SK-N-SH (cell line): ENCODE data around the gene DNAL4. TPM values are rescaled to one million over a fixed set of nuclear protein-coding genes. Genes with fewer than 3 reads are reported as not detected.

Experiments used
- CTCF ChIA-PET: fragments of 300-600, 350-600 bp; formaldehyde crosslinking; extraction: SDS; loops from one replicate; lab custom pipeline; 2021; lab: Yijun Ruan, JAX
- POLR2A ChIA-PET: fragments of 350-600 bp; sonication (Branson Sonifier 250); formaldehyde crosslinking; extraction: SDS; loops from one replicate; lab custom pipeline; 2020; ENCODE audit warnings: antibody characterized with exemption, inconsistent platforms; lab: Yijun Ruan, JAX
- DNase-seq: peaks from one replicate; pipeline ENCODE4 v3.0.0; 2012
- H2AFZ ChIP-seq: fragments of 200-600 bp; sonication (generic); 2 replicates; pipeline ENCODE4 v1.8.1; 2016; ENCODE audit warnings: antibody characterized with exemption, mild to moderate bottlenecking, low read depth
- H3F3A ChIP-seq: fragments of 200-600 bp; sonication (generic); replicated peaks from 2 replicates; pipeline ENCODE3; 2016; ENCODE audit warnings: antibody characterized with exemption, mild to moderate bottlenecking; ENCODE audit not compliant: insufficient read depth
- H3K27ac ChIP-seq, 2 experiments: fragments of 200-500 bp in 1 of 2; fragments of 200-600 bp in 1 of 2; sonication (Bioruptor generic) in 1 of 2; sonication (generic), shearing (Covaris generic) in 1 of 2; 2 replicates each; pipeline versions ENCODE4 v1.5.1 to v1.6.1; 2014 to 2016; ENCODE audit warnings: low read depth in 2 of 2, inconsistent platforms in 1 of 2, low read length in 1 of 2, mild to moderate bottlenecking in 1 of 2, mixed read lengths in 1 of 2
- H3K27me3 ChIP-seq: fragments of 200-600 bp; sonication (generic), shearing (Covaris generic); 2 replicates; pipeline ENCODE4 v1.6.1; 2016; ENCODE audit warnings: mixed run types; ENCODE audit not compliant: insufficient read depth
- H3K36me3 ChIP-seq, 2 experiments: fragments of 200-500 bp in 1 of 2; fragments of 200-600 bp in 1 of 2; sonication (Bioruptor generic) in 1 of 2; sonication (generic) in 1 of 2; replicated peaks in 1 of 2; 2 replicates each; pipeline versions ENCODE3 to v1.5.1; 2014 to 2016; ENCODE audit warnings: low read length in 1 of 2, mild to moderate bottlenecking in 1 of 2; ENCODE audit not compliant: insufficient read depth in 2 of 2, control insufficient read depth in 1 of 2
- H3K4me1 ChIP-seq, 2 experiments: fragments of 200-500 bp in 1 of 2; fragments of 200-600 bp in 1 of 2; sonication (Bioruptor generic) in 1 of 2; sonication (generic), shearing (Covaris generic) in 1 of 2; 2 replicates each; pipeline versions ENCODE4 v1.5.1 to v1.6.1; 2014 to 2016; ENCODE audit warnings: low read depth in 1 of 2, low read length in 1 of 2, mixed run types in 1 of 2; ENCODE audit not compliant: insufficient read depth in 2 of 2, control insufficient read depth in 1 of 2
- H3K4me2 ChIP-seq: fragments of 200-600 bp; sonication (generic), shearing (Covaris generic); 2 replicates; pipeline ENCODE4 v1.6.1; 2017; ENCODE audit warnings: mixed run types
- H3K4me3 ChIP-seq, 2 experiments: fragments of 200-500 bp in 1 of 2; fragments of 200-600 bp in 1 of 2; sonication (Bioruptor generic) in 1 of 2; sonication (generic), shearing (Covaris generic) in 1 of 2; 2 replicates each; pipeline versions ENCODE4 v1.5.1 to v1.8.1; 2014 to 2016; ENCODE audit warnings: low read depth in 2 of 2, inconsistent platforms in 1 of 2, low read length in 1 of 2, mild to moderate bottlenecking in 1 of 2, mixed read lengths in 1 of 2, moderate library complexity in 1 of 2
- H3K79me2 ChIP-seq: fragments of 200-600 bp; sonication (generic); 2 replicates; pipeline ENCODE4 v1.8.1; 2017; ENCODE audit warnings: mild to moderate bottlenecking; ENCODE audit not compliant: insufficient read depth
- H3K9ac ChIP-seq: fragments of 200-600 bp; sonication (generic); 2 replicates; pipeline ENCODE4 v1.6.1; 2017; ENCODE audit warnings: mixed run types
- H3K9me2 ChIP-seq: fragments of 200-600 bp; sonication (generic); 2 replicates; pipeline ENCODE4 v1.6.1; 2017; ENCODE audit warnings: mixed run types
- H3K9me3 ChIP-seq: fragments of 200-600 bp; sonication (generic); 2 replicates; pipeline ENCODE4 v1.6.1; 2017; ENCODE audit warnings: mixed run types, mild to moderate bottlenecking, moderate library complexity
- H4K20me1 ChIP-seq: fragments of 200-600 bp; sonication (generic); 2 replicates; pipeline ENCODE4 v1.6.1; 2017; ENCODE audit warnings: mild to moderate bottlenecking, mixed run types; ENCODE audit not compliant: insufficient read depth
- CHD2 ChIP-seq: fragments of 150-350 bp; IDR thresholded peaks from 2 replicates; pipeline ENCODE4 v1.6.1; 2018; ENCODE audit warnings: low read length; ENCODE audit not compliant: partially characterized antibody
- ELF1 ChIP-seq: IDR thresholded peaks from 2 replicates; pipeline ENCODE4 v1.4.0; 2012
- EZH2phosphoT487 ChIP-seq: fragments of 200-600 bp; sonication (generic); IDR thresholded peaks from 2 replicates; pipeline ENCODE4 v1.6.1; 2017; ENCODE audit warnings: low read depth, mixed run types, mild to moderate bottlenecking, antibody characterized with exemption, moderate library complexity, borderline replicate concordance
- GABPA ChIP-seq: IDR thresholded peaks from 2 replicates; pipeline ENCODE4 v1.4.0; 2012; ENCODE audit warnings: low read depth, mild to moderate bottlenecking
- GATA2 ChIP-seq: sonication (generic); formaldehyde crosslinking; IDR thresholded peaks from 2 replicates; pipeline ENCODE4 v1.5.0; 2020; ENCODE audit warnings: mild to moderate bottlenecking, missing genetic modification reagents
- JUND ChIP-seq: IDR thresholded peaks from 2 replicates; pipeline ENCODE4 v1.4.0; 2012
- MXI1 ChIP-seq: IDR thresholded peaks from 2 replicates; pipeline ENCODE4 v1.6.1; 2012; ENCODE audit warnings: mild to moderate bottlenecking, low read depth, low read length, improper control_type of control experiment
- NFIC ChIP-seq: IDR thresholded peaks from 2 replicates; pipeline ENCODE4 v1.4.0; 2012; ENCODE audit warnings: borderline replicate concordance
- NRF1 ChIP-seq: IDR thresholded peaks from 2 replicates; pipeline ENCODE4 v1.6.1; 2012; ENCODE audit warnings: low read depth, mild to moderate bottlenecking, low read length
- RAD21 ChIP-seq: IDR thresholded peaks from 2 replicates; pipeline ENCODE4 v1.6.1; 2012; ENCODE audit warnings: mild to moderate bottlenecking, low read length
- RXRA ChIP-seq: IDR thresholded peaks from 2 replicates; pipeline ENCODE4 v1.4.0; 2012; ENCODE audit warnings: low read depth, mild to moderate bottlenecking, borderline replicate concordance
- SIN3A ChIP-seq: IDR thresholded peaks from 2 replicates; pipeline ENCODE4 v1.6.1; 2012; ENCODE audit warnings: low read depth, mild to moderate bottlenecking, low read length, moderate library complexity, borderline replicate concordance
- SMC3 ChIP-seq: IDR thresholded peaks from 2 replicates; pipeline ENCODE4 v1.6.1; 2012; ENCODE audit warnings: low read depth, low read length, improper control_type of control experiment
- TCF12 ChIP-seq: IDR thresholded peaks from 2 replicates; pipeline ENCODE4 v1.4.0; 2012
- YY1 ChIP-seq: IDR thresholded peaks from 2 replicates; pipeline ENCODE4 v1.4.0; 2012; ENCODE audit warnings: low read depth, mild to moderate bottlenecking
- WGBS: methylation state at CpG from one replicate; pipeline ENCODE4 v1.1.6; 2017; ENCODE audit warnings: low lambda C conversion rate; 5-methylcytosine and 5-hydroxymethylcytosine counted together
- polyA plus RNA-seq, 3 experiments: library from polyadenylated mRNA; depleted of rRNA; stranded (reverse); fragments of >200 nt; gene quantifications; 2 replicates each; pipeline ENCODE4 v1.2.3, GENCODE V29; 2012
- TF ChIP-seq, protein P1 (sequence below): IDR thresholded peaks from 2 replicates; pipeline ENCODE4 v1.4.0; 2012; ENCODE audit warnings: low read depth, borderline replicate concordance
- TF ChIP-seq, protein P2 (sequence below): IDR thresholded peaks from 2 replicates; pipeline ENCODE4 v1.4.0; 2012; ENCODE audit warnings: low read depth, borderline replicate concordance
- TF ChIP-seq, protein P3 (sequence below): fragments of 150-350 bp; IDR thresholded peaks from 2 replicates; pipeline ENCODE4 v1.6.1; 2017; ENCODE audit warnings: antibody characterized with exemption, low read length, low read depth, borderline replicate concordance
- TF ChIP-seq, protein P4 (sequence below): fragments of 200-600 bp; sonication (generic); IDR thresholded peaks from 2 replicates; pipeline ENCODE4 v1.6.1; 2017; ENCODE audit warnings: antibody characterized with exemption, mild to moderate bottlenecking, moderate library complexity

Gene DNAL4
- polyA plus RNA-seq, 1 of the 3 experiments (the other 2 are of a cell fraction) = 15.1 TPM

DNA sequence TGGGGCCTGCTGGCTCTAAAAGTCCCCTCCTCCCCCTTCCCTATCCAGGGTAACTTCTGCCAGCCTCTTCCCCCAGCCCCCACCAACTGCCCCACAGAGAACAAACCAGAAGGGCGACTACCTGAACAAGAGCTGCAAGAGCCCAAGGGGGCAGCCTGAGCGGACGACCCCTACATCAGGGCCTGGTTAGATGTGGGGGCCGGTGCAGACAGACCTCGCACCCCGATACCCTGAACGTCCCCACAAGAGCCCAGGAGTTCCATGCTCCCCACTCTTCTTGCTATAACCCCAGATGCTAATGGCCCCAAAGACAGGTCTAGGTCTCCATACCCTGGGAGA, 58.8 kb downstream of the DNAL4 start:
- no peak for TF ChIP-seq RAD21
- TF ChIP-seq SMC3 = no peak
- TF ChIP-seq NFIC = no peak
- TF ChIP-seq, protein P1, sequence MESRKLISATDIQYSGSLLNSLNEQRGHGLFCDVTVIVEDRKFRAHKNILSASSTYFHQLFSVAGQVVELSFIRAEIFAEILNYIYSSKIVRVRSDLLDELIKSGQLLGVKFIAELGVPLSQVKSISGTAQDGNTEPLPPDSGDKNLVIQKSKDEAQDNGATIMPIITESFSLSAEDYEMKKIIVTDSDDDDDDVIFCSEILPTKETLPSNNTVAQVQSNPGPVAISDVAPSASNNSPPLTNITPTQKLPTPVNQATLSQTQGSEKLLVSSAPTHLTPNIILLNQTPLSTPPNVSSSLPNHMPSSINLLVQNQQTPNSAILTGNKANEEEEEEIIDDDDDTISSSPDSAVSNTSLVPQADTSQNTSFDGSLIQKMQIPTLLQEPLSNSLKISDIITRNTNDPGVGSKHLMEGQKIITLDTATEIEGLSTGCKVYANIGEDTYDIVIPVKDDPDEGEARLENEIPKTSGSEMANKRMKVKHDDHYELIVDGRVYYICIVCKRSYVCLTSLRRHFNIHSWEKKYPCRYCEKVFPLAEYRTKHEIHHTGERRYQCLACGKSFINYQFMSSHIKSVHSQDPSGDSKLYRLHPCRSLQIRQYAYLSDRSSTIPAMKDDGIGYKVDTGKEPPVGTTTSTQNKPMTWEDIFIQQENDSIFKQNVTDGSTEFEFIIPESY = no peak
- no peak for TF ChIP-seq CHD2
- TF ChIP-seq RXRA = no peak
- no peak for TF ChIP-seq YY1
- TF ChIP-seq ELF1 = no peak
- no peak for TF ChIP-seq EZH2phosphoT487
- no peak for TF ChIP-seq GATA2
- TF ChIP-seq, protein P2, sequence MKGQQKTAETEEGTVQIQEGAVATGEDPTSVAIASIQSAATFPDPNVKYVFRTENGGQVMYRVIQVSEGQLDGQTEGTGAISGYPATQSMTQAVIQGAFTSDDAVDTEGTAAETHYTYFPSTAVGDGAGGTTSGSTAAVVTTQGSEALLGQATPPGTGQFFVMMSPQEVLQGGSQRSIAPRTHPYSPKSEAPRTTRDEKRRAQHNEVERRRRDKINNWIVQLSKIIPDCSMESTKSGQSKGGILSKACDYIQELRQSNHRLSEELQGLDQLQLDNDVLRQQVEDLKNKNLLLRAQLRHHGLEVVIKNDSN = no peak
- TF ChIP-seq, protein P3, sequence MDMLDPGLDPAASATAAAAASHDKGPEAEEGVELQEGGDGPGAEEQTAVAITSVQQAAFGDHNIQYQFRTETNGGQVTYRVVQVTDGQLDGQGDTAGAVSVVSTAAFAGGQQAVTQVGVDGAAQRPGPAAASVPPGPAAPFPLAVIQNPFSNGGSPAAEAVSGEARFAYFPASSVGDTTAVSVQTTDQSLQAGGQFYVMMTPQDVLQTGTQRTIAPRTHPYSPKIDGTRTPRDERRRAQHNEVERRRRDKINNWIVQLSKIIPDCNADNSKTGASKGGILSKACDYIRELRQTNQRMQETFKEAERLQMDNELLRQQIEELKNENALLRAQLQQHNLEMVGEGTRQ = no peak
- TF ChIP-seq, protein P4, sequence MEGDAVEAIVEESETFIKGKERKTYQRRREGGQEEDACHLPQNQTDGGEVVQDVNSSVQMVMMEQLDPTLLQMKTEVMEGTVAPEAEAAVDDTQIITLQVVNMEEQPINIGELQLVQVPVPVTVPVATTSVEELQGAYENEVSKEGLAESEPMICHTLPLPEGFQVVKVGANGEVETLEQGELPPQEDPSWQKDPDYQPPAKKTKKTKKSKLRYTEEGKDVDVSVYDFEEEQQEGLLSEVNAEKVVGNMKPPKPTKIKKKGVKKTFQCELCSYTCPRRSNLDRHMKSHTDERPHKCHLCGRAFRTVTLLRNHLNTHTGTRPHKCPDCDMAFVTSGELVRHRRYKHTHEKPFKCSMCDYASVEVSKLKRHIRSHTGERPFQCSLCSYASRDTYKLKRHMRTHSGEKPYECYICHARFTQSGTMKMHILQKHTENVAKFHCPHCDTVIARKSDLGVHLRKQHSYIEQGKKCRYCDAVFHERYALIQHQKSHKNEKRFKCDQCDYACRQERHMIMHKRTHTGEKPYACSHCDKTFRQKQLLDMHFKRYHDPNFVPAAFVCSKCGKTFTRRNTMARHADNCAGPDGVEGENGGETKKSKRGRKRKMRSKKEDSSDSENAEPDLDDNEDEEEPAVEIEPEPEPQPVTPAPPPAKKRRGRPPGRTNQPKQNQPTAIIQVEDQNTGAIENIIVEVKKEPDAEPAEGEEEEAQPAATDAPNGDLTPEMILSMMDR = no peak
- TF ChIP-seq NRF1 = no peak
- no peak for TF ChIP-seq TCF12
- TF ChIP-seq SIN3A = no peak
- TF ChIP-seq JUND = no peak
- no peak for TF ChIP-seq MXI1
- no peak for TF ChIP-seq GABPA
- Histone ChIP-seq H3K79me2 (no peaks in the 10 kb centered on the region), H3K27ac (no peak overlapping the region), H3K27me3 (no peaks in the 10 kb centered on the region), H3K9me2 (no peaks in the 10 kb centered on the region), H3K4me3 (no peak overlapping the region), H3K36me3 (peaks cover 0 to 13% of the 10 kb centered on the region in 2 experiments), H3K4me1 (no peaks in the 10 kb centered on the region; a peak in 1 of 4 replicates), H2AFZ (no peak overlapping the region), H3F3A (no peaks in the 10 kb centered on the region), H4K20me1 (no peaks in the 10 kb centered on the region), H3K9me3 (no peaks in the 10 kb centered on the region), H3K9ac (no peak overlapping the region), H3K4me2 (no peak overlapping the region)
- ChIA-PET POLR2A (no interaction called here), CTCF (interaction anchor here (1.0 to 1.3 kb wide), 2 partner anchors 28 to 31 kb away, joined by 3 read pairs; no protein-coding TSS in a partner anchor)
- no CpG with 5 or more reads among the region's 7 CpGs for WGBS
- DNase-seq = no peak
